ENCODE results near the gene PATJ.

- TF ChIP-seq CTCF (IDR thresholded peaks at IDR 0.05), result no peak
- TF ChIP-seq POLR2A (IDR thresholded peaks at IDR 0.05), result no peak
These were observed 231.0 kb downstream of the PATJ start for GRCh38 chr1:61973100-61973837.

Data from esophagus squamous epithelium (tissue), 4 donors.